Osteocyte (in vitro differentiated cells): ENCODE results near the gene SLC25A33. TPM values are rescaled to one million over a fixed set of nuclear protein-coding genes. Genes with fewer than 3 reads are reported as not detected.

Source experiments
- DNase-seq: peaks from one replicate; pipeline ENCODE4 v3.0.0; 2021; ENCODE audit warnings: mixed read lengths; ENCODE audit not compliant: unreplicated experiment; ENCODE audit errors: extremely low spot score
- H3K27ac Mint-ChIP-seq: one replicate; pipeline ENCODE4 v1.8.0; 2021; ENCODE audit warnings: mild to moderate bottlenecking, mixed read lengths; ENCODE audit not compliant: unreplicated experiment
- H3K27me3 Mint-ChIP-seq: one replicate; pipeline ENCODE4 v1.8.0; 2021; ENCODE audit warnings: mixed read lengths; ENCODE audit not compliant: unreplicated experiment
- H3K36me3 Mint-ChIP-seq: one replicate; pipeline ENCODE4 v1.8.0; 2021; ENCODE audit warnings: mixed read lengths; ENCODE audit not compliant: unreplicated experiment
- H3K4me1 Mint-ChIP-seq: one replicate; pipeline ENCODE4 v1.8.0; 2021; ENCODE audit warnings: mixed read lengths; ENCODE audit not compliant: unreplicated experiment
- H3K4me3 Mint-ChIP-seq: one replicate; pipeline ENCODE4 v1.8.0; 2021; ENCODE audit warnings: mild to moderate bottlenecking, moderate library complexity, mixed read lengths; ENCODE audit not compliant: unreplicated experiment
- H3K9me3 Mint-ChIP-seq: one replicate; pipeline ENCODE4 v1.8.0; 2021; ENCODE audit warnings: mixed read lengths; ENCODE audit not compliant: unreplicated experiment
- total RNA-seq: library from RNA; stranded (reverse); gene quantifications from 2 replicates; pipeline ENCODE4 v1.2.1, GENCODE V29; 2021
- TF ChIP-seq, protein P1 (sequence below): fragments of 200-600 bp; sonication (generic); IDR thresholded peaks from 2 replicates; pipeline ENCODE4 v1.5.0; 2021; ENCODE audit warnings: antibody characterized with exemption, mild to moderate bottlenecking, moderate library complexity

SLC25A33 gene
- total RNA-seq, 1 donor from 2014 or later: 7.0 TPM

DNA sequence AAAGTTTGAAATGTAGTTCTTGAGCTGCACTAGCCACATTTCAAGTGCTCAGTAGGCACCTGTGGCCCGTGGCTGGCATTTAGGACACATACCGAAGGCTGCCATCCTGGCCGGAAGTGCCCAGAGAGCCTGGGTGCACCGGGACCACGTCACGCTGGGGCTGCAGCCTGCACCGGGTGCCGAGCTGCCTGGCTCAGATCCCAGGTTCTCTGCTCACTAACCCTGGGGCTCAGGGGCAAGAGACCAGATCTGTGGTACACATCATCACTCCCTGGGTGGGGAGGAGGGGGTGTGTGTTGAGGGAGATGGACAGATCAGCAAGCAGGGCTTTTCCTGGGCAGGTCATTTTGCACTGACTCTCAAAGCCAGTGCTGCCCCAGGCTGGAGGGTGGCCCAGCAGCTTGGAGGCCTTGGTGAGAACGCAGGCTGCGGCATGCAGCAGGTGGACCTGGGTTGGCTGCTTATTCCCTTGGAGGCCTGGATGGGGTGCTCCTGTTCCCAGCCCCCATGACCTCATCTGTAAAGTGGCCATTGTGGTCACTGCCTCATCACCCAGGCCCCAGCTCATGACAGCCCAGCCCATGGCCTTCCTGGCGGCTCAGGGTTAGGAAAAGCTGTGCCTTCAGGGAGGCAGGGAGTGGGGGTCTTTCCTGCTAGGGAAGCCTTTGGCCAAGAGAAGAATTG, 73.0 kb downstream of the SLC25A33 start:
- no peak overlapping the region for H3K4me3 Mint-ChIP-seq
- no peaks in the 10 kb centered on the region for H3K4me1 Mint-ChIP-seq
- no peaks in the 10 kb centered on the region for H3K27me3 Mint-ChIP-seq
- no peak overlapping the region for H3K27ac Mint-ChIP-seq
- H3K9me3 Mint-ChIP-seq: no peaks in the 10 kb centered on the region
- no peak for DNase-seq
- TF ChIP-seq, protein P1, sequence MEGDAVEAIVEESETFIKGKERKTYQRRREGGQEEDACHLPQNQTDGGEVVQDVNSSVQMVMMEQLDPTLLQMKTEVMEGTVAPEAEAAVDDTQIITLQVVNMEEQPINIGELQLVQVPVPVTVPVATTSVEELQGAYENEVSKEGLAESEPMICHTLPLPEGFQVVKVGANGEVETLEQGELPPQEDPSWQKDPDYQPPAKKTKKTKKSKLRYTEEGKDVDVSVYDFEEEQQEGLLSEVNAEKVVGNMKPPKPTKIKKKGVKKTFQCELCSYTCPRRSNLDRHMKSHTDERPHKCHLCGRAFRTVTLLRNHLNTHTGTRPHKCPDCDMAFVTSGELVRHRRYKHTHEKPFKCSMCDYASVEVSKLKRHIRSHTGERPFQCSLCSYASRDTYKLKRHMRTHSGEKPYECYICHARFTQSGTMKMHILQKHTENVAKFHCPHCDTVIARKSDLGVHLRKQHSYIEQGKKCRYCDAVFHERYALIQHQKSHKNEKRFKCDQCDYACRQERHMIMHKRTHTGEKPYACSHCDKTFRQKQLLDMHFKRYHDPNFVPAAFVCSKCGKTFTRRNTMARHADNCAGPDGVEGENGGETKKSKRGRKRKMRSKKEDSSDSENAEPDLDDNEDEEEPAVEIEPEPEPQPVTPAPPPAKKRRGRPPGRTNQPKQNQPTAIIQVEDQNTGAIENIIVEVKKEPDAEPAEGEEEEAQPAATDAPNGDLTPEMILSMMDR: no peak
- H3K36me3 Mint-ChIP-seq: peaks cover 3% of the 10 kb centered on the region

DNA sequence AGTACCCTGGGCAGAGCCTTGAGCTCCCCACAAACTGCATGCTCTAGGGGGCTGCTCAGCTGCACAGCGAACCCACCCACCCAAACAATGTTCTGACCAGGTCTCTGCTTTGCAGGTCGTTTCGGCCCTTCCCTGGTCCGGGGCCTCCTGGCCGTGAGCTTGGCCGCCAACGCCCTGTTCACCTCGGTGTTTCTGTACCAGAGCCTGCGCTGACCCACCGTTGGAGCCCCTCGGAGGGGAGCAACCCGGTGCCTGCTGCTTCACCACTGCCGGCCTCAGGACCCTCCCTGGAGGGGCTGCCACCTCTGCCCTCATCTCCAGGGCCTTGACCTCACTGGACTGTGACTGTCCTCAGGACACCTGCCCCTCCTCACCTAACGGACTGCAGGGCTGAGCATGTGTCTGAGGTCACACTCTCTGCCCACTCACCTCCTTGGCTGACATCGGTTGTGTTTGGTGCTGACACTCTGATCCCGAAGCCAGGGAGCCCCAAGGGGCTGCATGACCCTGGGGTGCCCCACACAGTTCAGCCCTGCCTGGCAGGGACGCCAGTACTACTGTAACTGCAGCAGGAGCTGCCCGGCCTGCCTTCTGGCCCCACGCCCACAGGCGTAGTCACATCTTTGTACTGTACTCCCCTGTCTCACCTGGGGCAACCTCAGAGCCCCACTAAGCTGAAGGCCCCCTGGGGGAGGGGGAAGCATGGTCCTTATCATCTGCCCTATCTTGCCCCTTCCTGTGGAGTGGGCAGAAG, 73.8 kb downstream of the SLC25A33 start:
- H3K27me3 Mint-ChIP-seq: no peaks in the 10 kb centered on the region

DNA sequence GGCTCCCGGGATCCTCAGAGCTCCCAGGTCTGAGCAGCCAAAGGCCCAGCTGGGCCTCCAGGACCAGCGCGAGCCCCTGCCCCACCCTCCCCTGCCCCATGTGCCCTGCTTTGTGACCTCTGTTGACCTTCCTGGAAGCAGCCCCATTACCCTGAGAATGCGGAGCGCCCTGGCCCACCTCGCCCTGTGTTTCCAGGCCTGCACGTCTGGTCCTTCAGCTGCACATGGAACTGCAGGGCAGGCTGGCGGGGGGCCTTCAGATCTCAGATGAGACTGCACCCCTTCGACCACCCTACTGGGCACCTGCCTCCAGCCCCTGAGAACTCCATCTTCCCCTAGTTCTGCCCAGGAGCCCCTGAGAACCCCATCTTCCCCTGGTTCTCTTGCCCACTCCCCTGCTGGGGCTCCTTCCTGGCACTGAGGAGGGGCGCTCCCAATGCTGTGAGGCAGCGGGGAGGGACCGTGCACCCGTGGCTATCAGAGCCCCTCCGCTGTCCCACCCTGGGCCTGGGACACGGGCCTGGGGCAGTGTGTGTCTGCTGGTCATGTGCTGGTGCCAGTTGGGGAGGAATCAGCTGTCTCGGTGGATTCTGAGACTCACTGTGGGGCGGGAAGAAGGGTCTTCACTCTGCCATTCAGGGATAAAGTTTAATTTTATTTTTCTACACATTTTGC, 74.5 kb downstream of the SLC25A33 start:
- H3K9me3 Mint-ChIP-seq: no peaks in the 10 kb centered on the region
- H3K36me3 Mint-ChIP-seq: peaks cover 3% of the 10 kb centered on the region
- no peak for DNase-seq
- peaks cover under 1% of the 10 kb centered on the region for H3K27me3 Mint-ChIP-seq
- no peak overlapping the region for H3K27ac Mint-ChIP-seq
- H3K4me3 Mint-ChIP-seq: no peak overlapping the region
- H3K4me1 Mint-ChIP-seq: no peaks in the 10 kb centered on the region
- TF ChIP-seq, protein P1: no peak

More for the DNA sequence above, 73.8 kb downstream of the SLC25A33 start:
- H3K4me3 Mint-ChIP-seq: no peak overlapping the region
- H3K9me3 Mint-ChIP-seq: no peaks in the 10 kb centered on the region
- H3K36me3 Mint-ChIP-seq: peaks cover 3% of the 10 kb centered on the region
- no peak for DNase-seq
- H3K27ac Mint-ChIP-seq: no peak overlapping the region
- H3K4me1 Mint-ChIP-seq: no peaks in the 10 kb centered on the region
- TF ChIP-seq, protein P1: no peak

DNA sequence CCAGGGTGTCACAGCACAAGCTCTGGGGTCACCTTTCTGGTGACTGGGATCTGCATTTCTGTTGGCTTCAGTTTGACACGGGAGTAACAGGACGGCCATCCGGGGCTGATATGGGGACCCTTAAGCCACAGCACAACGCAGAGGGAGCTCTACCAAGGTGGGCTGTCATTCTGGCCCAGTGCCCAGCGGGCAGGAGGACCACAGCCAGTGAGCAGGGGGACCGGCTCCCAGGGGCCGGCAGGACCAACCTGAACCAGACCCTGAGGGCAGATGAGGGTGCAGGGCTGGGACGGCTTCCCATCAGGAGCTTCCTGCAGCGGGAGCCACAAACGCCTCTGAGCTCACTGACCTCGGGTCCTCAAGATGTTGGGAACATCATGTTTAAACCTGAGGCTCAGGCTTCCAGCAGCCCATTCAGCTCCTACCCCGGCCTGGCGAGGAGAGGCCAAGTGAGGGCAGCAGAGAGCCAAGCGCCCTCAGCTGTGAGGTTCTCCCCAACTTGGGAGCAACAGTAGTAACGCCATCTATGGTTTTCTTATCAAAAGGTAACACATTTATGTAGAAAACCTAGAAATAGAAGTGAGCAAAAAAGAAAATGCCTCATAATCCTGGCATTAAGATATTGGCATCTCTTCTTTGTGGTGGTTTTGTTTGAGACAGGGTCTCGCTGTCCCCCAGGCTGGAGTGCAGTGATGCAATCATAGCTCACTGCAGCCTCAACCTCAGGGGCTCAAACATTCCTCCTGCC, 76.2 kb downstream of the SLC25A33 start:
- H3K4me1 Mint-ChIP-seq: no peaks in the 10 kb centered on the region
- no peak overlapping the region for H3K27ac Mint-ChIP-seq
- H3K36me3 Mint-ChIP-seq: peaks cover 3% of the 10 kb centered on the region
- TF ChIP-seq, protein P1: peak; percentile 56
- no peak overlapping the region for H3K4me3 Mint-ChIP-seq
- peaks cover 2% of the 10 kb centered on the region for H3K27me3 Mint-ChIP-seq
- DNase-seq: no peak
- H3K9me3 Mint-ChIP-seq: no peaks in the 10 kb centered on the region
